ENCODE data around the gene LARP4B.
"Not testable (repeated sequence)": the region's sequence is repeated elsewhere in the genome, so short reads cannot be mapped to it uniquely, and the experiment has no call there.

The LARP4B gene

DNA sequence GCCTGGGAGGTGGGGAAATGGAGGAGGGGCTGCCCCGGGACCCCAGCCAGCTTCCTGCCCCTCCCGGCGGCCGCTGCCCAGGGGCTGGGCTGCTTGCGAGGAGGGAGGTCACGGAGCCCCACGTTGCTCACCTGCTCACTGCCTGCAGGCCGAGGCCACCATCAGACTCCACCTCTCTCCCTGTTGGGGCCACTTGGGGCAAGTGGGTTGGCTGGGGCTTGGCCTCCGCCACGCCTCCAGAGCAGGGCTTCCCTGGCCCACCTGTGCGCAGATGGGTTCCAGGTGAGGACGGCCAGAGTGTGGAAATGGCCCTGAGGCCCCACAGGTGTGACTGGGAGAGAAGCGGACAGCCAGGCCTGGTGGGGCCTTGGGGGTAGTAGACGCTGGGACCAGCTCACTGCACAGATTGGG lies 159.3 kb downstream of the LARP4B start:
- TF ChIP-seq, protein P1, sequence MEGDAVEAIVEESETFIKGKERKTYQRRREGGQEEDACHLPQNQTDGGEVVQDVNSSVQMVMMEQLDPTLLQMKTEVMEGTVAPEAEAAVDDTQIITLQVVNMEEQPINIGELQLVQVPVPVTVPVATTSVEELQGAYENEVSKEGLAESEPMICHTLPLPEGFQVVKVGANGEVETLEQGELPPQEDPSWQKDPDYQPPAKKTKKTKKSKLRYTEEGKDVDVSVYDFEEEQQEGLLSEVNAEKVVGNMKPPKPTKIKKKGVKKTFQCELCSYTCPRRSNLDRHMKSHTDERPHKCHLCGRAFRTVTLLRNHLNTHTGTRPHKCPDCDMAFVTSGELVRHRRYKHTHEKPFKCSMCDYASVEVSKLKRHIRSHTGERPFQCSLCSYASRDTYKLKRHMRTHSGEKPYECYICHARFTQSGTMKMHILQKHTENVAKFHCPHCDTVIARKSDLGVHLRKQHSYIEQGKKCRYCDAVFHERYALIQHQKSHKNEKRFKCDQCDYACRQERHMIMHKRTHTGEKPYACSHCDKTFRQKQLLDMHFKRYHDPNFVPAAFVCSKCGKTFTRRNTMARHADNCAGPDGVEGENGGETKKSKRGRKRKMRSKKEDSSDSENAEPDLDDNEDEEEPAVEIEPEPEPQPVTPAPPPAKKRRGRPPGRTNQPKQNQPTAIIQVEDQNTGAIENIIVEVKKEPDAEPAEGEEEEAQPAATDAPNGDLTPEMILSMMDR (IDR thresholded peaks at IDR 0.05; ENCODE audit: control extremely low read depth, extremely low read depth, low read depth, missing control alignments), result no peak
- no peak for DNase-seq (ENCODE audit: extremely low spot score)
- ChIA-PET POLR2A (no interaction called here), CTCF (no interaction called here)

DNA sequence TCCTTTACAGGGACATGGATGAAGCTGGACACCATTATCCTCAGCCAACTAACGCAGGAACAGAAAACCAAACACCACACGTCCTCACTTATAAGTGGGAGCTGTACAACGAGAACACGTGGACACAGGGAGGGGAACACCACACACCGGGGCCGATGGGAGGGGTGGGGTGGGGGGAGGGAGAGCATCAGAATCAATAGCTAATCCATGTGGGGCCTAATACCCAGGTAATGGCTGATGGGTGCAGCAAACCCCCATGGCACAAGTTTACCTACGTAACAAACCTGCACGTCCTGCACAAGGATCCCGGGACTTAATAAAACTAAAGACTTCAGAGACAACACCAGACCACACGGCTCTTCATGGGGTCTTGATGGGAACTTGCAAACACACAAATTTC lies 159.9 kb downstream of the LARP4B start:
- CTCF ChIA-PET, result no interaction called here
- POLR2A ChIA-PET, result no interaction called here
- DNase-seq (ENCODE audit: extremely low spot score), result no peak
- TF ChIP-seq, protein P1 (IDR thresholded peaks at IDR 0.05; ENCODE audit: control extremely low read depth, extremely low read depth, low read depth, missing control alignments), result no peak

DNA sequence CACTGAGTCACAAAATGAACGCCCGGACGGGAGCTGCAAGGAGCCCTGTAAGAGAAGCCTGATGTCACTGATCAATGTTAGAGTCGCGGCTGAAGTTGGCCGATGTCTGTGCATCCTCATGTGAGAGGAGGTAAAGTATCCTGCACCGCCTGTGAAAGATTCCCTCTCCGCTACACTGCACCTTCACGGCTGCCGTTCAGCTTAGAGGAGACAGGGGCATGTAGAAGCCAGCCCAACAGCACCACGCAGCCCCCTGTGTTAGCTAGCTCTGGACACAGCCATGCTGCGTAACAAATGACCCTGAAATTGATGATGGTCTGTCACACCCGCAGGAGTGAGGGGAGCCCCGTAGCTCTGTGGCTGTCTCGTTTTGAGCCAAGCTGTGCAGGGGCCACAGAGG lies 160.5 kb downstream of the LARP4B start:
- TF ChIP-seq, protein P1 (IDR thresholded peaks at IDR 0.05; ENCODE audit: control extremely low read depth, extremely low read depth, low read depth, missing control alignments), result no peak
- CTCF ChIA-PET, result no interaction called here
- POLR2A ChIA-PET, result no interaction called here
- DNase-seq (ENCODE audit: extremely low spot score), result no peak

GRCh38 chr10:770048-770712 lies 161.3 kb downstream of the LARP4B start:
- POLR2A ChIA-PET; DNase-seq (ENCODE audit: extremely low spot score); CTCF ChIA-PET: not testable (repeated sequence)

DNA sequence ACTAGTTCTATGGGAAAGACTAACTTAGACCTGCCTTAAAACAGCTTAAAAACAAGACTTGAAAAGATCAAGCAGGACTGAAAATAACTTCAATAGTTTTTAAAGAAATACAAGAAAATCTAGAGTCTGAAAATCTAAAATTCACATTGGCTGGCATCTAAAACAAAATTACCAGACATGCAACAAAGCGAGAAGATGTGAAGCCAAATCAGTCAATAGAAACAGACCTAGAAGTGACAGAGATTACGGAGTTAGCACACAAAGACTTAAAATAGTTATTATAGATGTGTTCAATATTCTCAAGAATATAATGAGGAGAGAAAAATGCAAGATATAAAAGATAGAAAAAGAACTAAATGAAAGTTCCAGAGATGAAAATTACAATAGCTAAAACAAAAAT lies 163.7 kb downstream of the LARP4B start:
- ChIA-PET CTCF (no interaction called here), POLR2A (no interaction called here)
- TF ChIP-seq, protein P1 (IDR thresholded peaks at IDR 0.05; ENCODE audit: control extremely low read depth, extremely low read depth, low read depth, missing control alignments), result no peak
- no peak for DNase-seq (ENCODE audit: extremely low spot score)

DNA sequence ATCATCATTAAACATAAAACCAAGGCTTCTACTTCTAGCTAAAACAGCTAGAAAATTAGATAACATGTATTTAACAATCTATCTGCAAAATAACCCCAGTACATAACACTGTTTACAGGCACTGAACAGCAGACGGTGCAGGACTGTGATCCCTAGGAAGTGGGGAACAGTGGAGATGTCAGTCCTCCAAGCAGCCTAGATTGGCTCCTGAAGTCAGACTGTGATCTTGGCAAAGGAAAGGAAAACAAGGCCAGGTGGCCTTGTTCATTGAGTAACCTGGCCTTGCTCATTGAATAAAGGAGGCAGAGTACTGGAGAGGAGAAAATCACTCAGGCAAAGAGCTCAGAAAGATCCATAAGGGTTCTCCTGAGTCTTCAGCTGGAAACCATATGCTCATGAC lies 164.3 kb downstream of the LARP4B start:
- no peak for DNase-seq (ENCODE audit: extremely low spot score)
- TF ChIP-seq, protein P1 (IDR thresholded peaks at IDR 0.05; ENCODE audit: control extremely low read depth, extremely low read depth, low read depth, missing control alignments), result no peak
- POLR2A ChIA-PET, result no interaction called here
- CTCF ChIA-PET, result no interaction called here

DNA sequence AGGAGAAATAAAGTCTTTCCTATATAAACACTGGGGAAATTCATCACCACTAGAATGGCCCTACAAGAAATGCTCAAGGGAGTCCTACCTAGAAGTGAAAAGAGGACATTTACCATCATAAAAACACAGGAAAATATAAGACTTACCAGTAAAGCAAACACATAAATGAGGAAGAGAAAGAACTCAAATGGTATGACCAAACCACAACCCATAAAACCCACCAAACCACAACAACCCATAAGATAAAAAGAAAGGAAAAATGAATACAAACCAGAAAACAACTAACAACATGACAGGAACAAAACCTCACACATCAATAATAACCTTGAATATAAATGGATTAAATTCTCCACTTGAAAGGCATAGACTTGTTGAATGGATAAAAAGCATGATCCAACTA lies 170.1 kb downstream of the LARP4B start:
- DNase-seq (ENCODE audit: extremely low spot score), result no peak
- TF ChIP-seq, protein P1 (IDR thresholded peaks at IDR 0.05; ENCODE audit: control extremely low read depth, extremely low read depth, low read depth, missing control alignments), result no peak
- POLR2A ChIA-PET, result no interaction called here
- CTCF ChIA-PET, result no interaction called here
